NCI-H2029 treated with DMSO at 0.1 percent for 48 hours (cell line): Measurements from ENCODE around the gene IQCE.

Experiments used
- DNase-seq: peaks from one replicate; lab custom pipeline; 2025; lab: John Stamatoyannopoulos, UW

Gene IQCE

DNA sequence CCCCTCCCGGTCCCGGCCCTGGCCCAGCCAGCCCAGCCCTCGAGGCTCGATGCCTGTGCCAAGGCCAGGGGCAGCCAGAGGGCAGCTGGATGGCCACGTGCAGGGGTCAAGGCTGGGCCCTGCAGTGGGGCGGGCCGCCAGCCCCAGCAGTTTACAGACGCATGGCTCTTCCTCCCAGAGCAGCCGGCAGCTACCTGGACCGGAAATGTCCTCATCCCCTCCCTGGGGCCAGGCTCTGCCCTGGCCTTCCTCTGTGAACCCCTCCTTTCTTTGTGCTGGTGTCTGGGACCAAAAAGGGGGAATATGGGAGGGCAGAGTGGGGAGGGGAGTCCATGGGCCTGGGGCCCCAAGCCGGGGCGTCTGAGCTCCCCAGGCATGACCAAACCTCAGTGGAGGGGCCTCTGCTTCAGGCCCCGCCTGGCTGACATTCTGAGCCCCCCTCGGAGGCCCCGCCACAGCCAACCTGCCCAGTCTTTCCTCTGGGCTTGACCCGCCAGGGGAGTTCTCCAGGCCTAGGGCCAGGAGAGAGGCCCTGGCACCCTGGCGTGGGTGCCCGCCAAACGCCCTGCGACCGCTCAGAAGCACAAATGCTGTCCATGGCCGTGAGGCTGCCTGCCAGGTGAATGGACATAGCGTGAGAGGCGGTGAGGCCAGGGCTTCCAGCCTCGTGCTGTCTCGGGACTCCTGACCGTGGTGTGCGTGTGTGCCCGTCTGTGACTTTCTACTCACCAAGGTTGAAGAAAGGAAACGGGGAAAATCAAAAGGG, 104.5 kb downstream of the IQCE start:
- no peak for DNase-seq

GRCh38 chr7:2663960-2664359, 105.2 kb downstream of the IQCE start:
- DNase-seq: no peak
